Measurements from ENCODE around the gene TGFB1.

TGFB1 gene

GRCh38 chr19:41341669-41342490 lies 11.8 kb downstream of the TGFB1 start:
- DNase-seq (ENCODE audit: low read depth in 2 of 2) = no peak

GRCh38 chr19:41339936-41340335 lies 13.8 kb downstream of the TGFB1 start:
- DNase-seq (ENCODE audit: low read depth in 2 of 2) = peak in 1 of 2 experiments; percentile 57

DNA sequence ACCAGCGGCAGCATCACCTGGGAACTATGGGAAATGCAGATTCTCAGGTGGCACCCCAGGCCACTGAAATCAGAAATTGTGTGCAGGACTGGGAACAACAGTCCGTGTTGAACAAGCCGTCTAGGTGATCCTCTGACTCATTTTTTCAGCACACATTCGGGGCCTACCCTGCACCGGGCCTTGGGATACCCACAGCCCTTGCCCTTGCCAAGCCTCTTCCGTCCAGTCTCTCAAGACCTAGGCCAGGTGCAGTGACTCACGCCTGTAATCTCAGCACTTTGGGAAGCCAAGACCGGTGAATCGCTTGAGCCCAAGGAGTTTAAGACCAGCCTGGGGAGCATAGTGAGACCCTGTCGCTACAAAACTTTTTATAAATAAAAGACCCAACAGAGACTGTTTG lies 18.3 kb downstream of the TGFB1 start:
- no peak for DNase-seq (ENCODE audit: low read depth in 2 of 2)

- DNase-seq (ENCODE audit: low read depth in 2 of 2) = no peak
Measured at GRCh38 chr19:41334793-41335192, 18.9 kb downstream of the TGFB1 start.

DNA sequence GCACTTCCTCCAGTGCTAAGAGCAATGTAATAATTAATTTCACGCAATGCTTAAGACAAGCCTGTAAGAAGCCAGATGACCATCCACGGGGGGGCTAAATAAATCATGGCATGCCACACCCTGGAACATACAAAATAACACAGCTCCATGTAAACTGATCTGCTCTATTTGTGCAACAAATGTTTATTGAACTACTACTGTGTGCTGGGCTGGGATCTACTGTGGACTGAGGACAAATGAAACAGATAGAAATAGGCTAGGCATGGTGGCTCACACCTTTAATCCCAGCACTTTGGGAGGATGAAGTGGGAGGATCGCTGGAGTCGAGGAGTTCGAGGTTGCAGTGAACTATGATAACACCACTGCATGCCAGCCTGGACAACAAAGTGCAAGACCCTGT lies 21.3 kb downstream of the TGFB1 start:
- no peak for DNase-seq (ENCODE audit: low read depth in 2 of 2)

DNA sequence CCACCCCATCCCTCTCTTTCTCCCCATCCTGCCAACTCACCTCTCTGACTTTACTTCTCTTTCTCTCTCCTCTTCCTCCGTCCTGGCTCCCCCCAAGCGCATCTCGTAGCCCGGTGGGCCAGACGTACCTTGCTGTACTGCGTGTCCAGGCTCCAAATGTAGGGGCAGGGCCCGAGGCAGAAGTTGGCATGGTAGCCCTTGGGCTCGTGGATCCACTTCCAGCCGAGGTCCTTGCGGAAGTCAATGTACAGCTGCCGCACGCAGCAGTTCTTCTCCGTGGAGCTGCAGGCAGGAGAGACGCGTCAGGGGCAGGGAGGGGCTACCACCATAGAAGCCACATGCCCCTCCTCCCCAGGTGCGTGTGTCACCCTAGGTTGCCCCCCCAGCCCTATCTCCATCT lies 21.7 kb downstream of the TGFB1 start:
- no peak for DNase-seq (ENCODE audit: low read depth in 2 of 2)

DNA sequence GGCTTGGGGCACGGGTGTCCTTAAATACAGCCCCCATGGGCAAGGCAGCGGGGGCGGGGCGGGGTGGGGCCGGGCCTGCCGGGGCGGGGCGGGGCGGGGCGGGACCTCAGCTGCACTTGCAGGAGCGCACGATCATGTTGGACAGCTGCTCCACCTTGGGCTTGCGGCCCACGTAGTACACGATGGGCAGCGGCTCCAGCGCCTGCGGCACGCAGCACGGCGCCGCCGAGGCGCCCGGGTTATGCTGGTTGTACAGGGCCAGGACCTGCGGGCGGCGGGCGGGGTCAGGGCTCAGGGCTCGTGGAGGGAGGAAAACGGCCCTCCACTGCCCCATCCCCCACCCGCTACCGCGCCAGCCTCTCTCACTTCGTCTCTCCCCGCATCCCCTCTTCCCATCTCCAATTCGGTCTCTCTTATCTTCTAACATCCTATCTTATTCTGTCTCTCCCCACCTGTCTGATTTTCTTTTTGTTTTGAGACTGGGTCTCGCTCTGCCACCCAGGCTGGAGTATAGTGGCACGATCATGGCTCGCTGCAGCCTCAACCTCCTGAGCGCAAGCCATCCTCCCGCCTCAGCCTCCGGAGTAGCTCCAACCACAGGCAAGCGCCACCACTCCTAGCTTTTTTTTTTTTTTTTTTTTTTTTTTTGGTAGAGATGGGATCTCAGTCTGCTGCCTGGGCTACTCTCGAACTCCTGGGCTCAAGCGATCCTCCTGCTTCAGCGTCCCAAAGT lies 22.6 kb downstream of the TGFB1 start:
- no peak for DNase-seq (ENCODE audit: low read depth in 2 of 2)

GRCh38 chr19:41330481-41330880 lies 23.2 kb downstream of the TGFB1 start:
- no peak for DNase-seq (ENCODE audit: low read depth in 2 of 2)

- DNase-seq (ENCODE audit: low read depth in 2 of 2) = no peak
Measured at GRCh38 chr19:41328842-41329225, 24.9 kb downstream of the TGFB1 start.

DNA sequence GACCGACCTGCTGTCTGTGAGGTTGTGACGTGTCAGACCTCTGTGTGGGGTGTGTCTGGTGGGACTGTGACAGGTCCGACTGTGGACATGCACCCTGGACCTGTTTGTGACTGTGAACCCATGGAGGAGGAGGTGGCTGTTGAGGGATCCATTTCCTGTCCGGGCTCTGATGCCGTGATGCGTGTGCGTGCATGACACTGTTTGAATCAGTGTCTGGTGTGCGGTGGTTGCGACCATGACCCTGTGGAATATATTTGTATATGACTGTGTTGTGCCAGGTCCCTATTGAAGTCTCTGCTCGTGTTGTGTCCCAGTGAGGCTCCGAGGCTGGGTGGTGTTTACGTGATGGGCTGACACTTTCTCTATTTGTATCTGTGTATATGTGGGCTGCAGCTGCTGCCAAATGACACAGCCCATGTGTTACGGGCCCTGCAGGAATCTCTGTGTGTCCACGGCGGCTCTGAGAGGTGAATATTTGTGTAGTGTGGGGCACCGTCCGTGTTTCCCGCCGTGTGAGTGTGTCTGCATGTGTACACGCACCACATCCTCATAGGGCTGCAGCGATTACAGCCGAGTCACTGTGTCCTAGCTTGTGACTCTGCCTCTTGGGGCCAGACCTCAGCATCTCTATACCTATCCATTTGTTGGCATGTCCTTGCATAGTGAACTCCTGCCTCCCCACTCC lies 25.4 kb downstream of the TGFB1 start:
- no peak for DNase-seq (ENCODE audit: low read depth in 2 of 2)

DNA sequence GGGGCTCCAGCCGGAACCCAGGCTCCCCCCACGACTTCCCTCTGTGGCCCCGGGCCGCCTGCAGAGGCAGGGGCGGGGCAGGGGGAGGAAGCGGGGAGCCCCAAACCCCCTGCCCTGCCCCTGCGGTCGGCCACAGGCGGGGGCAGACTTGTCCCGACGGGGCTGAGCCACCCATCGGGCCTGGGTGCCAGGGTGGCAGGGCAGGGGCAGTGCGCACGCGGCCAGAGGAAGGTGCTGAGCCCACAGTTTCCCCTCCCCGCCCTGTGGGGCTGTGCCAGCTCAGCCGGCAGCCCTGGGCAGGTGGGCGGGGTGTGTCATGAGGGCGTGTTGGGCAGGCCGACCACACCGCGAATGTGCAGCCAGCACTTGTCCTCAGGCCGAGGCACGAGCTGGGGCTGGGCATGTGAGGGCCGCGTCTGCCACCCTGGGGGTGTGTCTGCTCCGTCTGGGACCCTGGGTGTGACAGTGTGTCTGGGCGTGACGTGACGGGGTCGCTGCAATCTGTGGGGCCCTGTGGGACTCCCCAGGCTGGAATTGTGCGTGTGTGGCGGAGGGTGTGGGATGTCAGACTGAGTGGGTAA lies 26.1 kb downstream of the TGFB1 start:
- no peak for DNase-seq (ENCODE audit: low read depth in 2 of 2)

- no peak for DNase-seq (ENCODE audit: low read depth in 2 of 2)
Measured at GRCh38 chr19:41327076-41327575, 26.6 kb downstream of the TGFB1 start.

- DNase-seq (ENCODE audit: low read depth in 2 of 2) = no peak
Measured at GRCh38 chr19:41325947-41326706, 27.6 kb downstream of the TGFB1 start.

- no peak for DNase-seq (ENCODE audit: low read depth in 2 of 2)
Measured at GRCh38 chr19:41325640-41325946, 28.1 kb downstream of the TGFB1 start.

- DNase-seq (ENCODE audit: low read depth in 2 of 2) = no peak
Measured at GRCh38 chr19:41324921-41325639, 28.6 kb downstream of the TGFB1 start.

- no peak for DNase-seq (ENCODE audit: low read depth in 2 of 2)
Measured at GRCh38 chr19:41324231-41324702, 29.5 kb downstream of the TGFB1 start.

DNA sequence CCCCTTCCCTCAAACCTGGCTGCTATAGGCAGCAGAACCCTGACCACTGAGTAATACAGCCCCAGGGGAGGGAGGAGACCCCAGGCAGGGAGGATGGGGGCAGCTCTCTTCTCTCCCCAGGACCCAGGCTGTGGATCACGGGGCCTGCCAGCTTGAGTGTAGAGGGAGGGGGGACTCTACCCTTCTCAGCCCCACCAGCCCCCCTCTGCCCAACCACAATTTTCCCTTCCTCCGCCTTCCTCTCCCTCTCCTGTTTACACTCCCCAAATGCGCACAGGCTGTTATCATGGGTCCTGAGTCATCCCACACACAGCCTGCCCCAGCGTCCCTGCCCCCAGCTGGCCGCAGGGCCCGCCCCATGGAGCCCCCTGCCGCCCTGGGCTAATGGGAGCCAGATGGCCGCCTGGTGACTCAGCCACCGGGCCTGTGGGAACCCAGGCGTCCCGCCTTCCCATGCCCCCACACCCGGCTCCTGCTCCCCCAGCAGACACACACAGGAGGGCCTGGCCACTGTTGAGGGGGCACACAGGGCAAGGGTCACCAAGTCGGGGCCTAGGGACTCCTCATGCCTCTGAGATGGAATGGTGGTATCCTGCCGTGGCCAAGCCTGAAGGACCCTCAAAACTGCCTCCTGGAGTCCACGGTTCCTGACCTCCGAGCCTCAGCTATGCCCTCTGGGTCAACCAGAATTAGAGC lies 30.1 kb downstream of the TGFB1 start:
- DNase-seq (ENCODE audit: low read depth in 2 of 2) = peak; percentile 94

DNA sequence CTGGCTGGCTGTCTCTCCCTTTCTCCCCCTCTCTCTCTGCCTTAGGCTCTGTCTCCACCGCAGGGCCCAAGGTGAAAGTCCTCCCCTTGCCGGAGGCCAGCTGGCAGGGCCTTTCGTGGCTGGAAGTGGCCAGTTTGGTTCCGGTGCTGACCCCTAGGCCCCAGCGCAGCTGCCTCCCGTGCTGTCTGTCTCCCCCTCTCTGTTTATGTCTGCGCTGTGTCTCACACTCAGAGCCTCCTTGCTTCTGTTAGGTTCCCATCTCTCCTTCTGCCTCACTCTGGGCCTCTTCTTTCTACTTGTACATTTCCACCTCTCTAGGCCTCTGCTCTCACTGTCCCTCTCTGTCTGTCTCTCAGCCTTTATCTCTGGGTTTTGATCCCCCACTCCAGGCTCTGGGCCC lies 30.7 kb downstream of the TGFB1 start:
- DNase-seq (ENCODE audit: low read depth in 2 of 2) = no peak

GRCh38 chr19:41322451-41322850 lies 31.3 kb downstream of the TGFB1 start:
- DNase-seq (ENCODE audit: low read depth in 2 of 2) = no peak

- DNase-seq (ENCODE audit: low read depth in 2 of 2) = no peak
Measured at GRCh38 chr19:41321600-41322270, 32.0 kb downstream of the TGFB1 start.
